ENCODE results near the gene RFX3.

RFX3 gene

GRCh38 chr9:3513265-3513818 lies 12.5 kb downstream of the RFX3 start:
- no peak for DNase-seq (ENCODE audit: low spot score)

- DNase-seq (ENCODE audit: low spot score) = no peak
Measured at GRCh38 chr9:3511551-3511950, 14.2 kb downstream of the RFX3 start.

- no peak for DNase-seq (ENCODE audit: low spot score)
Measured at GRCh38 chr9:3510796-3511195, 15.0 kb downstream of the RFX3 start.

- no peak for DNase-seq (ENCODE audit: low spot score)
Measured at GRCh38 chr9:3509926-3510325, 15.9 kb downstream of the RFX3 start.

- DNase-seq (ENCODE audit: low spot score) = peak; percentile 29
Measured at GRCh38 chr9:3508521-3509291, 17.1 kb downstream of the RFX3 start.

- DNase-seq (ENCODE audit: low spot score) = no peak
Measured at GRCh38 chr9:3508078-3508431, 17.7 kb downstream of the RFX3 start.

- DNase-seq (ENCODE audit: low spot score) = peak; percentile 48
Measured at GRCh38 chr9:3507395-3508077, 18.3 kb downstream of the RFX3 start.

GRCh38 chr9:3506164-3506563 lies 19.6 kb downstream of the RFX3 start:
- DNase-seq (ENCODE audit: low spot score) = no peak

GRCh38 chr9:3502560-3503398 lies 23.0 kb downstream of the RFX3 start:
- no peak for DNase-seq (ENCODE audit: low spot score)

GRCh38 chr9:3500044-3500443 lies 25.8 kb downstream of the RFX3 start:
- no peak for DNase-seq (ENCODE audit: low spot score)

- no peak for DNase-seq (ENCODE audit: low spot score)
Measured at GRCh38 chr9:3498691-3499090, 27.1 kb downstream of the RFX3 start.

GRCh38 chr9:3497857-3498256 lies 27.9 kb downstream of the RFX3 start:
- no peak for DNase-seq (ENCODE audit: low spot score)

GRCh38 chr9:3497401-3497800 lies 28.4 kb downstream of the RFX3 start:
- DNase-seq (ENCODE audit: low spot score) = no peak

GRCh38 chr9:3495855-3496254 lies 29.9 kb downstream of the RFX3 start:
- DNase-seq (ENCODE audit: low spot score) = no peak

- no peak for DNase-seq (ENCODE audit: low spot score)
Measured at GRCh38 chr9:3492214-3492613, 33.6 kb downstream of the RFX3 start.

- DNase-seq (ENCODE audit: low spot score) = no peak
Measured at GRCh38 chr9:3491450-3491849, 34.4 kb downstream of the RFX3 start.

- no peak for DNase-seq (ENCODE audit: low spot score)
Measured at GRCh38 chr9:3490957-3491356, 34.8 kb downstream of the RFX3 start.

GRCh38 chr9:3482578-3482977 lies 43.2 kb downstream of the RFX3 start:
- no peak for DNase-seq (ENCODE audit: low spot score)

- no peak for DNase-seq (ENCODE audit: low spot score)
Measured at GRCh38 chr9:3480353-3480655, 45.5 kb downstream of the RFX3 start.

GRCh38 chr9:3479514-3480352 lies 46.1 kb downstream of the RFX3 start:
- no peak for DNase-seq (ENCODE audit: low spot score)

GRCh38 chr9:3478549-3478953 lies 47.2 kb downstream of the RFX3 start:
- no peak for DNase-seq (ENCODE audit: low spot score)
